PC-9 (cell line): ENCODE data around the gene PAN3. TPM values are rescaled to one million over a fixed set of nuclear protein-coding genes. Genes with fewer than 3 reads are reported as not detected.

Experiments used
- BruUV-seq: library from RNA; stranded (reverse); fragments of 400-500 nt; replicated peaks from 2 replicates; lab custom pipeline; 2021; lab: Mats Ljungman, UMichigan
- CTCF ChIA-PET: fragments of 300-600 bp; sonication (Branson Sonifier 250); formaldehyde crosslinking; loops from one replicate; lab custom pipeline; 2022; ENCODE audit warnings: antibody characterized with exemption; lab: Charles Lee
- POLR2A ChIA-PET: fragments of 300-600 bp; sonication (Branson Sonifier 250); formaldehyde crosslinking; loops from one replicate; lab custom pipeline; 2022; ENCODE audit warnings: antibody characterized with exemption; ENCODE audit not compliant: unreplicated experiment; lab: Charles Lee
- DNase-seq, 2 experiments: peaks; one replicate each; pipeline versions ENCODE4 v3.0.0 to v3.0.0-alpha.2; 2015 to 2022; ENCODE audit warnings: mixed read lengths in 1 of 2
- H2AFZ ChIP-seq: fragments of 200-600 bp; sonication (generic); 2 replicates; pipeline ENCODE4 v1.8.1; 2017; ENCODE audit warnings: antibody characterized with exemption
- H3F3A ChIP-seq: fragments of 200-600 bp; sonication (generic); 2 replicates; pipeline ENCODE4 v1.8.1; 2017; ENCODE audit warnings: antibody characterized with exemption, mild to moderate bottlenecking, low read depth; ENCODE audit not compliant: insufficient read depth
- H3K27ac ChIP-seq: fragments of 200-600 bp; sonication (generic); 2 replicates; pipeline ENCODE4 v1.6.1; 2016; ENCODE audit warnings: mixed run types
- H3K27me3 ChIP-seq: fragments of 200-600 bp; sonication (generic); 2 replicates; pipeline ENCODE4 v1.6.1; 2016; ENCODE audit warnings: low read depth, mixed run types; ENCODE audit not compliant: insufficient read depth
- H3K36me3 ChIP-seq: fragments of 200-600 bp; sonication (generic); 2 replicates; pipeline ENCODE4 v1.6.1; 2016; ENCODE audit warnings: low read depth, mixed run types
- H3K4me1 ChIP-seq: fragments of 200-600 bp; sonication (generic); replicated peaks from 2 replicates; pipeline ENCODE4 v1.6.1; 2016; ENCODE audit warnings: mixed run types; ENCODE audit not compliant: insufficient read depth
- H3K4me2 ChIP-seq: fragments of 200-600 bp; sonication (generic); 2 replicates; pipeline ENCODE4 v1.6.1; 2017; ENCODE audit warnings: mixed run types
- H3K4me3 ChIP-seq: fragments of 200-600 bp; sonication (generic); 2 replicates; pipeline ENCODE4 v1.6.1; 2016; ENCODE audit warnings: mixed run types
- H3K79me2 ChIP-seq: fragments of 200-600 bp; sonication (generic); 2 replicates; pipeline ENCODE4 v1.6.1; 2017; ENCODE audit warnings: low read depth, mixed run types
- H3K9me2 ChIP-seq: fragments of 200-600 bp; sonication (generic); 2 replicates; pipeline ENCODE4 v1.8.1; 2017; ENCODE audit warnings: mild to moderate bottlenecking; ENCODE audit not compliant: insufficient read depth
- H3K9me3 ChIP-seq: fragments of 200-600 bp; sonication (generic); 2 replicates; pipeline ENCODE4 v1.8.1; 2016; ENCODE audit warnings: low read depth; ENCODE audit not compliant: insufficient read depth
- H4K20me1 ChIP-seq: fragments of 200-600 bp; sonication (generic); 2 replicates; pipeline ENCODE4 v1.8.1; 2017; ENCODE audit not compliant: insufficient read depth
- EZH2 ChIP-seq: fragments of 200-600 bp; sonication (generic); IDR thresholded peaks from 2 replicates; pipeline ENCODE4 v1.8.0; 2017; ENCODE audit warnings: antibody characterized with exemption, low read depth
- intact Hi-C: fragments of 100-400 bp; cut with micrococcal nuclease; formaldehyde crosslinking; loops from one replicate; pipeline ENCODE4 v1.10.0; 2022; ENCODE audit not compliant: unreplicated experiment
- total RNA-seq: library from RNA; stranded (reverse); gene quantifications from 2 replicates; pipeline ENCODE4 v1.2.3, GENCODE V29; 2021
- TF ChIP-seq, protein P1 (sequence below): fragments of 200-600 bp; sonication (generic); conservative IDR thresholded peaks from 2 replicates; pipeline ENCODE4 v1.6.1; 2017; ENCODE audit warnings: mixed run types, antibody characterized with exemption, mild to moderate bottlenecking, moderate library complexity

PAN3 gene
- total RNA-seq, 1 experiment from 2014 or later, result 34.6 TPM

DNA sequence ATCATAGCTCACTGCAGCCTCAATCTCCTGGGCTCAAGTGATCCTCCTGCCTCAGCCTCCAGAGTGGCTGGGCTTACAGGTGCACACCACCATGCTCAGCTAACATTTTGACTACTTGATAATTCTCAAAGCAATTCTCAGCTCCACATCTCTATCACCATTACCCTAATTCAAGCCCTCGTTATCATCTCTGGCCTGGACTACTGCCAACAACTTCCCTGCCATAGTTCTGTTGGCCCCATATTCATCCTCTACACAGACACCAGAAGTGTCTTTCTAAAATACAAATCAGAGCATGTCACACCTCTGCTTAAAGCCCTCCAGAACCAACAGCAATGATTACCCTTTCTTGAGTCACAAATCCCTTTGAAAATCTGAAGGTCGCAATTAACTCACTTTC lies 45.9 kb upstream of the PAN3 start:
- H4K20me1 ChIP-seq, result no peaks in the 10 kb centered on the region
- no peak for TF ChIP-seq EZH2
- TF ChIP-seq, protein P1, sequence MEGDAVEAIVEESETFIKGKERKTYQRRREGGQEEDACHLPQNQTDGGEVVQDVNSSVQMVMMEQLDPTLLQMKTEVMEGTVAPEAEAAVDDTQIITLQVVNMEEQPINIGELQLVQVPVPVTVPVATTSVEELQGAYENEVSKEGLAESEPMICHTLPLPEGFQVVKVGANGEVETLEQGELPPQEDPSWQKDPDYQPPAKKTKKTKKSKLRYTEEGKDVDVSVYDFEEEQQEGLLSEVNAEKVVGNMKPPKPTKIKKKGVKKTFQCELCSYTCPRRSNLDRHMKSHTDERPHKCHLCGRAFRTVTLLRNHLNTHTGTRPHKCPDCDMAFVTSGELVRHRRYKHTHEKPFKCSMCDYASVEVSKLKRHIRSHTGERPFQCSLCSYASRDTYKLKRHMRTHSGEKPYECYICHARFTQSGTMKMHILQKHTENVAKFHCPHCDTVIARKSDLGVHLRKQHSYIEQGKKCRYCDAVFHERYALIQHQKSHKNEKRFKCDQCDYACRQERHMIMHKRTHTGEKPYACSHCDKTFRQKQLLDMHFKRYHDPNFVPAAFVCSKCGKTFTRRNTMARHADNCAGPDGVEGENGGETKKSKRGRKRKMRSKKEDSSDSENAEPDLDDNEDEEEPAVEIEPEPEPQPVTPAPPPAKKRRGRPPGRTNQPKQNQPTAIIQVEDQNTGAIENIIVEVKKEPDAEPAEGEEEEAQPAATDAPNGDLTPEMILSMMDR, result no peak
- POLR2A ChIA-PET, result no interaction called here
- H3K9me3 ChIP-seq, result no peaks in the 10 kb centered on the region
- no peaks in the 10 kb centered on the region for H3K9me2 ChIP-seq
- intact Hi-C loops, result no loop called here
- no TSS peak for BruUV-seq
- H3K4me1 ChIP-seq, result no peaks in the 10 kb centered on the region
- no peaks in the 10 kb centered on the region for H3K36me3 ChIP-seq
- peaks cover 69% of the 10 kb centered on the region for H3K27me3 ChIP-seq
- H2AFZ ChIP-seq, result no peak overlapping the region
- H3K4me2 ChIP-seq, result no peak overlapping the region
- CTCF ChIA-PET, result no interaction called here
- H3F3A ChIP-seq, result no peaks in the 10 kb centered on the region
- H3K27ac ChIP-seq, result no peak overlapping the region
- no peak for DNase-seq
- H3K79me2 ChIP-seq, result no peaks in the 10 kb centered on the region
- no peak overlapping the region for H3K4me3 ChIP-seq

DNA sequence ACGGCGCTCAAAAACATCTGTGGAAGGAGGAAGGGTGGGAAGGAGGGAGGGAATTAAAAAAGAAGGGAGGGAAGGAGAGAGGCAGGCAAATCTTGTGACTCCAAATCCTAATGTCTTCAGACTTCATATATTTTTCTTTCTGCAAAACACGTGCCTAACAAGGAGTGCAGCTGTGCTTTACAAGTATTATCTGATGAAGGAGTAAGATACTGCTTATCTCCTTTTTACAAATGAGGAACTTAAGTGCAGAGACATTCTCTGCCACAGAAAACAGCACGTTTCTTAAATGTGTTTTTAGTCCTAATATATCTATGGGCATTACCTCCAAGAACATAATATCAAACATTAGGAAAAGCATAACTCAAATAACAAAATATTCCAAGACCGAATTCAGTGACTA lies 44.5 kb upstream of the PAN3 start:
- no peak overlapping the region for H3K4me3 ChIP-seq
- no peaks in the 10 kb centered on the region for H3F3A ChIP-seq
- no peak overlapping the region for H3K27ac ChIP-seq
- TF ChIP-seq, protein P1, result no peak
- no peak for TF ChIP-seq EZH2
- no peak overlapping the region for H2AFZ ChIP-seq
- H3K36me3 ChIP-seq, result no peaks in the 10 kb centered on the region
- CTCF ChIA-PET, result no interaction called here
- H3K79me2 ChIP-seq, result no peaks in the 10 kb centered on the region
- BruUV-seq, result no TSS peak
- no peak overlapping the region for H3K4me2 ChIP-seq
- no peaks in the 10 kb centered on the region for H3K9me3 ChIP-seq
- POLR2A ChIA-PET, result no interaction called here
- H3K27me3 ChIP-seq, result peaks cover 64% of the 10 kb centered on the region
- no peaks in the 10 kb centered on the region for H4K20me1 ChIP-seq
- H3K9me2 ChIP-seq, result no peaks in the 10 kb centered on the region
- no peaks in the 10 kb centered on the region for H3K4me1 ChIP-seq
- intact Hi-C loops, result no loop called here
- no peak for DNase-seq

DNA sequence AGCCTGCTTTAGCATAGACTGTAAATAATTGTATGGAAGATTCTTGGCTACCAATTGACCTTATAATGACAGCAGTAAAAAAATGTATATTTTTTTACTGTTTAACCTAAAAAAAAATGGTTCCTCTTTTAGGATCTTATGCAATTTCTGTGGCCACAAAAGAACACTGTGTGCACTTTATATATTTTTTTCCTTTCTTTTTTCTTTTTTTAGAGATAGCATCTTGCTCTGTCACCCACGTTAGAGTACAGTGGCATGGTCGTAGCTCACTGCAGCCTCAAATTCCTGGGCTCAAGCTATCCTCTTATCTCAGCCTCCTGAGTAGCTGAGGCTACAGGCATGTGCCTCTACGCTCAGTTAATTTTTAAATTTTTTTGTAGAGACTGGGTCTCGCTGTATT lies 44.0 kb upstream of the PAN3 start:
- intact Hi-C loops, result no loop called here
- H3K27me3 ChIP-seq, result peaks cover 66% of the 10 kb centered on the region
- H3K79me2 ChIP-seq, result no peaks in the 10 kb centered on the region
- H3F3A ChIP-seq, result no peaks in the 10 kb centered on the region
- no peak overlapping the region for H3K4me2 ChIP-seq
- H3K9me3 ChIP-seq, result no peaks in the 10 kb centered on the region
- H3K9me2 ChIP-seq, result no peaks in the 10 kb centered on the region
- no peaks in the 10 kb centered on the region for H3K4me1 ChIP-seq
- no peak overlapping the region for H3K27ac ChIP-seq
- CTCF ChIA-PET, result no interaction called here
- POLR2A ChIA-PET, result no interaction called here
- H3K4me3 ChIP-seq, result no peak overlapping the region
- TF ChIP-seq EZH2, result no peak
- TF ChIP-seq, protein P1, result no peak
- no TSS peak for BruUV-seq
- no peaks in the 10 kb centered on the region for H4K20me1 ChIP-seq
- DNase-seq, result no peak
- no peaks in the 10 kb centered on the region for H3K36me3 ChIP-seq
- no peak overlapping the region for H2AFZ ChIP-seq
